Measurements from ENCODE around the gene SYF2. TPM values are rescaled to one million over a fixed set of nuclear protein-coding genes. Genes with fewer than 3 reads are reported as not detected.
"Not testable (repeated sequence)": the region's sequence is repeated elsewhere in the genome, so short reads cannot be mapped to it uniquely, and the experiment has no call there.

Gene SYF2
- total RNA-seq, 1 donor from 2014 or later: 31.9 TPM

DNA sequence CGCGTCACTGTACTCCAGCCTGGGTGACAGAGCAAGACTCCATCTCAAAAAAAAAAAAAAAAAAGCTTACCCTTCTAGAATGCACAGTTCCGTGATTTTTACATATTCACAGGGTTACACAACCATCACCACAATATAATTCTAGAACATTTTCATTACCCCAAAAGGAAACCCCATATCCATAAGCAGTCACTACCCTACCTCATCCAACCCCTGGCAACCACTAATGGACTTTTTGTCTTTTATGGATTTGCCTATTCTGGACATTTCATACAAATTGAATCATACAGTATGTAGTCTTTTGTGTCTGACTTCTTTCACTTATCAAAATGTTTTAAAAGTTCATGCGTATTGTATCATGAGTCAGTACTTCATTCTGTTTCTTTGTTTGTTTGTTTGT, 22.8 kb downstream of the SYF2 start:
- DNase-seq (ENCODE audit: low spot score): no peak

DNA sequence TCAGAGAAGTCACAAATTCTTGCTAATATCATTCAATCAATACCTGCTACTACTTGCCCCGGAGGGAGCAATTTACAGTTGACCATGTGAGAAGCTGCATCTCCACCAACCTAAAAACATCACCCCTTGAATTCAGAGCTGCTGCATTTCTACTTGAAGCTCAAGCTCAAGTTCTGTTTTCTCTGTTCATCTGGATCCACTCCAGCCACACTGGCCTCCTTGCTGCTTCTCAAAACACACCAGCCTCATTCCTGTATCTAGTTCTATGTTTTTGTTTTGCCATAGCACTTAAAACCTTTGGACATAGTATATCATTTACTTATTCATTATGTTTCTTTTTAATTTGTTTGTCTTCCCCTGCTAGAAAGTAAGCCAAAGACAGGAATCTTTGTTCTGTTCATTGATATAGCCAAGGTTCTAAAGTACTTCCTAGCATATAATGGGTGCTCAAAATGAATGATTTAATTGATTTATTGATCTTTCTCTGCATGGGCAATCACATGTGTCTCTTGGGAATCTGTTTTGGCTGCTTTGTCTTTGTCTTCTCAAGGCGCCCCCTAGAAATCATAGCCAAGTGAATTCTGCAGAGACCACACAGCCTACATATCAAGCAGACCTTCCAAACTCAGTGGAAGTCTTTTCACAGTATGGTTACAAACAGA, 23.6 kb downstream of the SYF2 start:
- DNase-seq (ENCODE audit: low spot score): peak; percentile 4

DNA sequence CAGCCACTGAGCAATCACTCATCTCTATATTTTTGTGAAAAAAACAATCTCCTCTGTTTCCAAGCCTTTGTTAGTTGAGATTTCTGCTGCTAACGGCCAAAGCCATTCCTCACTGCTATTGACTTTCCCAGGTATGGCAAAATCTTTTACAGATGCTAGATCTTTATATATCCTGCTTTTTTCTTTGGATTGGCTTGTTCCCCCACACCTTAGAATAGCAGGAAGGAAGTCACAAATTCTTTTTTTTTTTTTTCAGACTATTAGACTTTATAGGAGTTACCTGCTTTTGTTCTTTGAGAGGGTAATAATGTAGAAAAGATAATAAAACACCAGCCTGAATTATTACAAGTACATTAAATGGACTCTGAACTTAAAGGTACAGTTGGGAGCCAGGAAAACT, 24.2 kb downstream of the SYF2 start:
- DNase-seq (ENCODE audit: low spot score): no peak

DNA sequence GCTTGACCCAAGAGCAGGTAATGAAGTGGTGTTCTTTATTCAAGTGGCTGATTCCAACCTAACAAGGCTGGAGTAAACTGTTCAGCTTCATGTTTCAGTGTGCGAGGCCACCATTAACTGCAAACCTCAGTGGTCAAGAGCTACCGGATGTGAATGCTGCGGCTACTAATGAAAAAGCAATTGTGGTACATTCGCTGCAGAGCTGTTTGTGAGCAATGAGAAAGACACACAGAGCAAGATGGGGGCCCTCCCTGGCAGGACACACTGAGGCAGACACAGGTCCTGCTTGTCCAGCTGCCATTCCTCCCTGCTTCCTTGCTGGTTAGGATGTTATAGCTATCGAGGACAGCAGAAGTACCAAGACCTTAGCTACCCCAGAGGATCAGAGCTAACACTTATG, 26.1 kb downstream of the SYF2 start:
- peak; percentile 51 for DNase-seq (ENCODE audit: low spot score)

DNA sequence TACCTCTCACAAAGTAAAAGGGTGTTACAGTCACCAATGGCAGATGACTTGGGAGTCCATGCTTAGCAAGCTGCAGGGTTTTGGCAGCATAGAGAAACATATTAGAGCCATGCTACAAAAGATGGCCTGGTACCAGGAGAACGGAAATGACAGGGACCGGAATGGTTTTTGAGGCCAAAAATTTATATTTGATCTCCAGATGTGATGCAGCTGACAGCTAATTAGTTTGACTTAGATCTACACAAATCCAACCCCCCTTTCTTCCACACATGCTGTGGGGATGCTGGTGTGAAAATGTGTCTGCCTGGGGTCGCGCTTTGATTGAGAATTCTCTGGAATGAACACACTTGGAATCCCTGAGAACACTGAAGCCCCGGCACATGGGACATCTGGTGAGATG, 26.5 kb downstream of the SYF2 start:
- peak; percentile 2 for DNase-seq (ENCODE audit: low spot score)

DNA sequence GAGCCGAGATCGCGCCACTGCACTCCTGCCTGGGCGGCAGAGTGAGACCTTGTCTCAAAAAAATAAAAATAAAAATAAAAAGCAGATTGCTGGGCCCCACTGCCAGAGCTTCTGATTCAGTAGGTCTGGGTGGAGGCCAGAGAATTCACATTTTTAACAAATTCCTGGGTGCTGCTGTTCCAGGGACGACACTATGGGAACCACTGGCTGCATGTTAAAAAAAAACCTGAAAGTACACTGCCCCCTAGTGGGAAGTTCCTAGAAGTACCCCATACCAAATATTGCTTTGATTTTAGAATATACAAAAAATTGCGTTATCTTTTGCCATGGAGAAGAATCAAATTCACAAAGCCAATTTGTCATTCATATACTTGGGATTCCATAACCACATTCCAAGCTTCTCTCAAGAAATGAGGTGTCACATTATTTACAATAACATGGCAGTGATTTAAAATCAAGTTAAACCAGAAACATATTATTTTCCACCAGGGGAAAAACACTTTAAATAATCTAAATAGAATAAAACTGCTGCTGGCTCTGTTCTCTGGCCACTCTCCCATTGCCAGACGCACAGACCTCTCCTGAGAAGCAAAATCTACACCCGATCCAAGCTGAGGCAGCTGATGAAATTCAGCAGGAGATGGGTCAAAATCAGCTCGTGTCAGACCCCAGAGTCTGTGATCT, 27.4 kb downstream of the SYF2 start:
- DNase-seq (ENCODE audit: low spot score): peak; percentile 28

DNA sequence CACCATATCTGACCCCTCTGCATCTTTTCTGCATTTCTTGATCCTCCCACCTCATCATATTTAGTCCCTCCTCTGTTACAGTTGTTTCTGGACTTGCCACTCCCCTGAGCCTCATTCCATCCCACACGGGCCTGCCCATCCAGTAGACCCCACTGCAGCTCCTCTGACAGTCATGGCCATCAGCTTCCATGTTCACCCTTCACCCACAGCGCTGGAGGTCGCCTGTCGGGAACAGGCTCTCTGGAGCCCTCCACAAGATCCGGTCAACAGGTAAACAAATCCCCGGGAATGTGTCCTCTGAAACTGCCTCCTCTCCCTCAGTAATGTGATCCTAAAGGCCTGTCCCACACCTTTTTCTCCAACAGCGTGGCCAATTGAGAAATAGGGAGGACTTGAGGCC, 31.3 kb downstream of the SYF2 start:
- no peak for DNase-seq (ENCODE audit: low spot score)

DNA sequence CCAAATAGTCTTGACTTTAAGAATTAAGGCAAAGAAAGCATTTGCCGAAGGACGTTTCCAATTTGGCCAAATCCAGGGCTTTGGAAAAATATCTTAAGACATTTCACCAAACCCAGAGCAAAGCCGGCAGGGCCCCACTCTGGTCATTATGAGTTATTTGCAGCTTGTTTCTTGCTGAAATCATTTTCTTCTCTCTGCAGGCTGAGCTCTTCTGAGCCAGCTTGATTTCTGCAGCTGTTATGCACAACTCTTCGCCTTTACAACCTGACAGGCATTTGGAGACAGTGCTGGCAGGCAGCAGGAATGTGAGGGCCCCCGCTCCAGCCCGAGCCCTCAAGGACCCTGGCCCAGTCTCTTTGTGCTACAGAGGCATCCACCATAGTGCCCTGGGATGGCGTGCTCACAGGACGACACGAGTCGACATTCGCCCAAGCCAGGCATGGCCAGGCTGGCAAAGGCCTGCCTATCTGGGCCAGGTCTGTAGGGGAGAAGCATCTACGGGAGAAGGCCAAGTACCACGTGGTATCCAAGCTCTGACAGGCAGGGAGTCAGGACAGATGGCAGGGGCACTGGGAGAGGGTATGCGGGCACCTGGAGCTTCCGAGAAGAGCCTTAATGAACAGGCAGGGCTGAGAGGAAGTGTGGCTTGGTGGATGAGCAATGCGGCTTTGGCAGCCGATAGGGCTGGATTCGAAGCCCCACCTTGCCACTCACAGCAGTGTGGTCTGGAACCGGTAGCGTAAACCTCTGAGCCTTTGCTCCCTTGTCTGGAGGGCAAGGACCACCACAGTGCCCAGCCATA, 32.3 kb downstream of the SYF2 start:
- DNase-seq (ENCODE audit: low spot score): no peak

DNA sequence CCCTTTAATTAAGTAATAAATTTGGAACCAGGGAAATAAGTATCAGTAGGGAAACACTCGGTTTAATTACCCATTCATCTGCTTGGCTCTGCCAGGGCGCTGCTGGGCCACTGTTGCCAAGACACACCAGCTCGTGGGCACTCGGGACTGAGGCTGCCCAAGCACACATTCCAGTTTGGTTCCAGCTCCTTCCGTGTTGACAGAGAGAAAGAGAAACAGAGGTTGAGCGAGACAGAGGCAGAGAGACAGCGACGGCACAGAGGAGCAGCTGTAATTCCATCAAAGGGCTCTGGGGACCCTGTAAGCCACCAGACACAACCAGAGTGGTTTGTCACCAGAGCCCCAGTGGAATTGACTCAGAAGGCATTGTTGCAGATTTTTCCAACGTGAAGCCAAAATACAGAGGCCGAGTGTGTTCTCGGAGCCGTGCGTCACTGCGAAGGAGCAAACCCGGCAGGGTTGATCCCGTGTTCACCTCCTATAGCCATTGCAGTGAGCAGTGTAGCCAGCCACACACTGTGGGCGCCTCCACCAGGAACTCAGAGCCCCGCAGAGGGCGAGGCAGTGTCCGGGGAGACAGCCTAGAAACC, 33.5 kb downstream of the SYF2 start:
- DNase-seq (ENCODE audit: low spot score): no peak

DNA sequence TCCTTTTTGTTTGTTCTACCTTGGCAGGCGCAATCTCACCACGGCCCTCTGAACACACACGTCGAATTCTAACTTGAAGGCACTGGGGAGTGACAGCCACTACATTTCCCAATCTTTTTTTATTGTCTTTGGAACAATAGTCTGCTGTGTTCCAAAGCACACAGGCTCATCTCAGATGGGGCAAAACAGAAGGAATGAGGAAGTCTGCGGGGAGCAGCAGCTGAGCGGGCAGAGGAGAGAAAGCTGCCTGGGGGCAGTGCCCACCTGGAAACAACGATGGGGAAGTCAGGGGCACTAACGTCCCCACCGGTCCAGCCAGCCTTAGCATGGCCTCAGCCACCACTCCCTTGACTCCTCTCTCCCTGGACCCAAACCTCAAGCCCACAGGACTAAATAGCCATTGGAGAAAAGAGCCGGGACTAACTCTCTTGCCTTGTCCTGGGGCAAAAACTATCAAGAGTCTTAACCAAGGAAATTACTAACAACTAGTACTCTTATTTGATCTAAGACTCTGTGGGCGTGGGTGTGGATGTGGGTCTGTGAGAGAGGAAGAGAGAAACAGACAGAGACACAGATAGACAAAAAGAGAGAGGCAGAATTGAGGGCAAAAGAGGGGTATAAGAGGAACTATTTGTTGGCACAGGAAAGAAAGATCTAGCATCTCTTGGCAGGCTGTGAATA, 34.2 kb downstream of the SYF2 start:
- no peak for DNase-seq (ENCODE audit: low spot score)

DNA sequence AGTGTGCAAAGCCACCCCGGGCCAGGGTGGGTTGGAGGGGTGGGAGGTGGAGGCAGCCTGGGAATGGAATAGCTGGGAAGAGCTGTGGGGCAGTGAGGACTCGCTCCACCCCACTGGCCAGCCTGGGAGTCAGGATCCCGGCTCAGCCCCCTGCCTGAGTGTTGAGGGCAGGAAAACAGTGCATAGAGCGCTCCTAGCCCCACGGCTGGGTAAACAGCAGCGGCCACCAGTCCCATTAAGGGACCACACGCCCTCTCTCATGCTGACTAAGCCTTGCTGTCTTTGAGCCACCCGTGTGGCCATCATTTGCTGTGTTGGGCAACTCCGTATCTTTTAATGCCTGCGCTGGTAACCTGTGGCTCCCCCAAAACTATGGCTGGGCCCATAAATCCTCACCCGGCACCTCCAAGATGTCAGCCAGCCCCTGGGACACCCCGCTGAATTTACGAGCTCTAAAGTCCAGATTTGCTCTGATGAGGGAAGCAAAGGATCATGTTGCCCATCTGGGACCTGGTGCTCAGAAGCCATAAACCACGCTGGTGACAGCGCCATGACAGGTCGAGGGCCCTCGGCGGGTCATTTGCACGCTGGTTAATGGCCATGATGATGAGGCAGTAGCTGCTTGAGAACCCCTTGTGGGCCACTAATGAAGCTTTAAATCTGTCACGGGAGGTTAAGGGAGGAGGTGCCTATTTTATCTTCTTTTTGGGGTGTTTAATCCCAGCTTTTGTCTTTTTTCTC, 34.9 kb downstream of the SYF2 start:
- no peak for DNase-seq (ENCODE audit: low spot score)

DNA sequence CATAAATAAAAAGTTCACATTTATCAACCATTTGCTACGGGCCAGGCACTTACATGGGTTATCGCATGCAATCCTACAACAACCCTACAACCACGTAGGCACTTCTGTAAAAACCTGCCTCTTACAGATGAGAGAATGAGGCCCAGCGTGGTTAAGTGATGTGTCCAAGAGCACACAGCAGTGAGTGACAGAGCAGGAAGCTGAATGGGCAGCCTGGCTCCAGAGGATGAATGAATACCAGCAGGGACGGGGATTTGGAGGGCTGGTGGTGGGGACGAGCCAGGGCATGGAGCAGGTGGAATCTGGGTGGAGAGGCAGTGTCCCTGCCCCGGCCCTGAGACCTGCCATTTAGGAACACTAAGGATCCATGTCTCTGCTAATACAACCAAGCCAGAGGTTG, 35.5 kb downstream of the SYF2 start:
- DNase-seq (ENCODE audit: low spot score): no peak

DNA sequence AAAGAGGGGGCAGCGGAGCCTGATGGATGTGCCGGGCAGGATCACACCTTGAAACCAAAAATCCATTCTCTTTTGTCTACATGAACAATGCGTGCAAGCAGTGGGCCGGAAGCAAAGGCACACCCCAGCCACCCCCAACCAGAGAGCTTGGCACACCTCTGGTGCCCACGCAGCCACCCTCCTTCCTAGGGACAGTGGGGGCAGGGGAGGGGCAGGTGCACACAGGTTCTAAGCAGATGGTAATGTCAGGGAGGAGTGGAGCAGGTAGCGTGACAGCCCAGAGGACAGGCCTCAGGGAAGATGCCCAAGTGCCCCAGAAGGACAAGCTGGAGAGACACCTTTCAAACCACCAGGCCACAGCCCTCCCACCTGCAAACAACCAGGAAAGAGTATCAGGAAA, 36.5 kb downstream of the SYF2 start:
- DNase-seq (ENCODE audit: low spot score): no peak

DNA sequence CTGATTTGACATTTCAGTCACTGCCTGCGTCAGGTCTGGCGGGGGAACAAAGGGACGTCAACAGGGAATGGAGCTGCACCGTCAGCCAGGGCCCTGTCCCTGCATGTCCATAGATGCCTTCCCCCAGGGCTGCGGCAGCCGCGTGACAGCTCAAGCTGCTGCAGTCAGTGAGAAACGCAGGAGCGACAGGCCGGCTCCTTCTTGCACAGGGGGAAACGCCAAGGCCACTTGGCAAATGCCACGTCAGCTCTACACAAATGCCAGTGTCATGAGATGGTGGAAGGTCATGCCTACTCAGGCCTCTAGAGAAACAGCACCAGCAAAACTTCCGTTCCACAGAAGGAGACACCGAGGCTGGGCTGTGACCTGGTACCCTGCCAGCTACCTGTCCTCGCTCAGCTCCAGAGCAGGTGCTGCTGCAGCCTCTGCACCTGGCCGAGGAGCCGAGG, 37.7 kb downstream of the SYF2 start:
- DNase-seq (ENCODE audit: low spot score): no peak

DNA sequence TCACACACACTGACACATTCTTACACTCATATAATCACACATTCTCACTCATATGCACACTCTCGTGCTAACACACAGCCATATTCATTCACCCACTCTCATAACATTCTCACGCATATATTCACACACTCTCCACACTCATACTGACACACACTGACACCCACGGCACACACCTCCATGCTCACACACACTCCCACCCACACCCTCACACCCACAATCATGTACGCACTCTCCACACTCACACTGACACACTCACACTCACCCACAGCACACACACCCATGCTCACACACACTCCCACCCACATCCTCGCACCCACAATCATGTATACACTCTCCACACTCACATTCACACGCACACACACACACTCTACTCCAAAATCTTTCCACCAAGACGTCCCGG, 38.2 kb downstream of the SYF2 start:
- DNase-seq (ENCODE audit: low spot score): no peak

DNA sequence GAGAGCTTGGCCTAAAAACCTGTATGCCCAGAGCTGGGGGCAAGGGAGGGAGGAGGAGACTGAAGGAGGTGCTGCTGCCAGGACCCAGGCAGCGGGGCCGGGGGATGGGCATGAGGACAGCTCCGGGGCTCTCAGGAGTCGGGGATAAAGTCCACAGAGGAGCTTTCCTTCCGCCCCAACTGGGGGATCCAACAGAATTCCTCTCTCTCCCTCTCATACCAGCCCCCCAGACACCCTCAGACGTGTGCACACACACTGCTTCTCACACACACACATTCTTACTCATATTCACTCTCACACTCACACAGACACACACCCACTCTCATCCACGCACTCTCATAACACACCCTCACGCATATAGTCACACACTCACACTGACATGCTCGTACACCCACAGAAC, 39.1 kb downstream of the SYF2 start:
- no peak for DNase-seq (ENCODE audit: low spot score)

DNA sequence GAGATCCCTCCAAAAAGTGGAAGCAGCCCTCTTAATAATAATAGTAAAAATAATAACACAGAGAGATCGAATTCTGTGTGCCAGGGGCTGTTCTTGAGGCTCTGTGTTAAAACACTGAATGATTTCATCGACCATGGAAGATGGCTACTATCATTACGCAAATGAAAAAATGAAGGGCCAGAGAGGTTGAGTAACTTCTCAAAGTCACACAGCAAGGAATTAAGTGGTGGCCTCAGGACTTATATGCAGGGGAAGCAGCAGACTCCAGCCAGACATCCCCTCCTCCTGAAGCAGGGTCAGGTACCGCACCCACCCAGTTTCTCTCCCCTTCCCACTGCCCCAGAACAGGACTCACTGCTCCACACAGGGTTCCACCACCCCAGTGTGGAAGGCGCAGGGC, 40.1 kb downstream of the SYF2 start:
- DNase-seq (ENCODE audit: low spot score): no peak

DNA sequence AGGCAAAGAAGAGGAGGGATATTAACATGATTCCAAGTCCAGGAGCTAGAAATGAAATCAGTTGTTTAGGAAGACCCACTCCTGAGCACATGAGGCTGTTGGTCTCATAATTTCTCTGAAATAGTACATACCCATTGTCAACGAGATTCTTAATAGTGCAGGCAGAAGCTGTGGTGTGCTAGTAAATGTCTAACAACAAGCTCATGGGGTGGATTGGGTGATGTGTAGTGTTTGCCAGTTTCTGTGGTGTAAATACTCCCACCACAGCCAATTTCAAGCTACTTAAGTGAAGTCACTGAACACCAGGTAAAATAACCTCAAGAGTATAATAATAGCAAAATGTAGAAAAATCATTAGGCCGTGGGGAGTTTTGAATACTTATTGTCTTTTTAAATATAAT, 42.0 kb downstream of the SYF2 start:
- no peak for DNase-seq (ENCODE audit: low spot score)

DNA sequence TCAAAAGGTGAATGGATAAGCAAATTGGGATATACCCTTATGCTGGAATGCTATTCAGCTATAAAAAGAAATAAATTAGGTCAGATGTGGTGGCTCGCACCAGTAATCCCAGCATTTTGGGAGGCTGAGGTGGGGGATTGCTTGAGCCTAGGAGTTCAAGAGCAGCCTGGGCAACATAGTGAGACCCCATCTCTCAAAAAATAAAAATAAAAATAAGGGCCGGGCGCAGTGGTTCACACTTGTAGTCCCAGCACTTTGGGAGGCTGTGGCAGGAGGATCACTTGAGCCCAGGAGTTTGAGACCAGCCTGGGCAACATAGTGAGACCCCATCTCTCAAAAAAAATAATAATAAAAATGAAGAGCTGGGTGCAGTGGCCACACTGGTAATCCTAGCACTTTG, 44.4 kb downstream of the SYF2 start:
- DNase-seq (ENCODE audit: low spot score): not testable (repeated sequence)

DNA sequence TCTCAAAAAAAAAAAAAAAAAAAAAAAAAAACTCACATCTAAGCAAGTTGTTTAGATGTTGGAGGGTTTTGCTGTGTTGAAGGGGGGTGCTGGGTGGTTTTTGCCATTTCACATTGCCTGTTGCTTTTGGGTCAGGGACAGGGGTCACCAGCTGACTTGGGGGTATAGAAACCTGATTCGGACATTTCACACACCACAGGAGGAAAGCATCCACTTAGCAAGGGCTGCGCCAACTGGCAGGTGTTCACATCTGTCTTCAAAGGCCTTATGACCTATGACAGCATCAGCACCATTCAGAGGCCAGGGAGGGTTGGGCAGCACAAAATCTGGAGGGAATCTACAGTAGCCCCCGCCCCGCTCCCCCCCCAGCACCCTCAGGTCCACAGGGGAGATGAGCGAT, 45.2 kb downstream of the SYF2 start:
- DNase-seq (ENCODE audit: low spot score): no peak

Data from mesenteric fat pad (tissue), 1 donor.